Thymus (tissue), 11 donors: ENCODE results near the gene AUTS2. TPM values are rescaled to one million over a fixed set of nuclear protein-coding genes. Genes with fewer than 3 reads are reported as not detected.

ENCODE experiments used
- DNase-seq, 9 donors: peaks; one replicate each; pipeline ENCODE4 v3.0.0-alpha.2; 2013; ENCODE audit warnings: low spot score in 9 of 9, low read depth in 6 of 9, missing footprints in 1 of 9
- H3K27ac ChIP-seq, 2 donors: one replicate each; pipeline ENCODE4 v1.5.1; 2013; ENCODE audit warnings: control low read depth in 1 of 2, low read depth in 1 of 2, low read length in 1 of 2, mild to moderate bottlenecking in 1 of 2, moderate library complexity in 1 of 2
- H3K27me3 ChIP-seq, 2 donors: one replicate each; pipeline ENCODE4 v1.5.1; 2013; ENCODE audit warnings: low read length in 1 of 2; ENCODE audit not compliant: control insufficient read depth in 2 of 2, insufficient read depth in 1 of 2
- H3K36me3 ChIP-seq, 2 donors: one replicate each; pipeline ENCODE4 v1.5.1; 2013; ENCODE audit warnings: low read length in 1 of 2, mild to moderate bottlenecking in 1 of 2, moderate library complexity in 1 of 2; ENCODE audit not compliant: control insufficient read depth in 2 of 2, insufficient read depth in 2 of 2
- H3K4me1 ChIP-seq, 2 donors: one replicate each; pipeline ENCODE4 v1.5.1; 2013; ENCODE audit warnings: low read length in 2 of 2; ENCODE audit not compliant: control insufficient read depth in 2 of 2, insufficient read depth in 2 of 2
- H3K4me3 ChIP-seq, 2 donors: one replicate each; pipeline ENCODE4 v1.5.1; 2013; ENCODE audit warnings: low read length in 2 of 2, control low read depth in 1 of 2, mild to moderate bottlenecking in 1 of 2
- H3K9me3 ChIP-seq, 2 donors: one replicate each; pipeline ENCODE4 v1.5.1; 2013; ENCODE audit warnings: low read length in 1 of 2, mild to moderate bottlenecking in 1 of 2; ENCODE audit not compliant: control insufficient read depth in 2 of 2, insufficient read depth in 1 of 2
- whole genome bisulfite sequencing: extraction: QIAGEN DNeasy Blood & Tissue Kit; methylation state at CpG from one replicate; pipeline ENCODE4 v1.1.7; 2013; 5-methylcytosine and 5-hydroxymethylcytosine counted together
- polyA plus RNA-seq: library from polyadenylated mRNA; stranded (reverse); fragments of 200-250 nt; gene quantifications from one replicate; pipeline ENCODE4 v1.2.3, GENCODE V29; 2013
- total RNA-seq: library from RNA; stranded (reverse); fragments of 120-200 nt; gene quantifications from one replicate; pipeline ENCODE4 v1.2.4, GENCODE V29; 2013
- donor health status: healthy.

The AUTS2 gene
- total and polyA plus RNA-seq, 2 donors: 9.2 to 17.1 TPM

DNA sequence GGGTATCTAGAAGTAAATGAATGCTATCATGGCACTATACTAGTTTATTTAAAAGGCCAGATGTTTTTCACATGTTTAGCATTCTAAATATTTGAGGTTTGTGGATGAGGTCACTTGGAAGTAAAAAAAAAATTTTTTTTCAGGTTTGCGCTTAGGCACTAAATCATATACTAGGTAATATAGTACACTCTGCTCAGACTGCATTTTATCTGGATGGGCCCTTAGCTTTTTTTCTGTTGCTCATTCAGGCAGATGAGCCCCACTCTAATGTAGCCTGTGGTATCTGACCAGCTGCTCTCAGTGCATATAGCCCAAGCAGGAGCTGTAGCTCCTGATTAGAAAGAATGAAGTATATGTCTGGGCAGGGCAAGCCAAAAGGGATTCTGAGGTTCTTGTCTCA, 210.1 kb downstream of the AUTS2 start:
- H3K36me3 ChIP-seq: no peaks in the 10 kb centered on the region
- no peak overlapping the region for H3K27ac ChIP-seq
- H3K27me3 ChIP-seq: no peaks in the 10 kb centered on the region
- DNase-seq: no peak
- H3K4me3 ChIP-seq: no peak overlapping the region
- no peaks in the 10 kb centered on the region for H3K9me3 ChIP-seq
- H3K4me1 ChIP-seq: peaks cover 3 to 6% of the 10 kb centered on the region in 2 donors
- 100% methylated on average over 1 of the region's 1 CpG for WGBS

DNA sequence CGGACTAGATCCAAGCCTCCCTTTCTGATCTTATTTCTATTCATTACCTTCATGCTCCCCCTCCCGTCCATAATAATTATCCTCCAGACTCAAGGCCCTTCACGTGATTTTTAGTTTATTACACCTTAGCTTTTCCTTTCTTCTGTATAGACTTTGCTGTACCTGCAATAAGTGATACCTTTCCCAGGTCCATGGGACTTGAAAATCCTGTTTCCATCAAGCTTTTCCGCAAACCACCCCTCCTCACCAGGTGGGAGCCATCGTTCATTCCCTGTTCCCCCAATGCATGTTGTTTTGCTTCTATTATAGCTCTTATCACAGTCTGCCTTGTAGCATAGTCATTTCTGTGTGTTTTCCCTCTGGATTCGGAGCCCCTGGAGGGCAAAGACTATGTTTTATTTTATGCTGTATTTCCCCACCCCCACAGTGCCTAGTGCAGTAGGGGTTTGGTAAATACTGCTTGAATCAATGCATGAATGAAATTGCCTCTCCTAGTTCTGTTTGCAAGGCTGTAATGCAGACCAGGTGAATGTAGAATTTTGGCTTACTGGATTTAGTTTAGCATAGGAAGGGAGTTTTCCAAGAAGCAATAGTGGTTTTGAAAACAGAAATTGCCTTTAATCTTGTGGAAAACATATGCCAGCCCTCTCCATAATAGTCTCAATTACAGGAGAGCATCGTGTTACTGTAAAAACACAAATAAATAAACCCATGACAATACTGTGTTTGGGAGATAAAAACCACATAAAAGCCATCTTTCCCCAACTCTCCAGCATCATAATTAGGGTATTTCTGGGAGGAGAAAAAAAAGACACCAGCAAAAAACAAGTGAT, 213.4 kb downstream of the AUTS2 start:
- WGBS: 97% methylated on average over 7 of the region's 7 CpGs
- H3K9me3 ChIP-seq: no peaks in the 10 kb centered on the region
- DNase-seq: no peak
- H3K36me3 ChIP-seq: no peaks in the 10 kb centered on the region
- no peak overlapping the region for H3K4me3 ChIP-seq
- peaks cover 3 to 6% of the 10 kb centered on the region in 2 donors for H3K4me1 ChIP-seq
- no peaks in the 10 kb centered on the region for H3K27me3 ChIP-seq
- H3K27ac ChIP-seq: no peak overlapping the region

DNA sequence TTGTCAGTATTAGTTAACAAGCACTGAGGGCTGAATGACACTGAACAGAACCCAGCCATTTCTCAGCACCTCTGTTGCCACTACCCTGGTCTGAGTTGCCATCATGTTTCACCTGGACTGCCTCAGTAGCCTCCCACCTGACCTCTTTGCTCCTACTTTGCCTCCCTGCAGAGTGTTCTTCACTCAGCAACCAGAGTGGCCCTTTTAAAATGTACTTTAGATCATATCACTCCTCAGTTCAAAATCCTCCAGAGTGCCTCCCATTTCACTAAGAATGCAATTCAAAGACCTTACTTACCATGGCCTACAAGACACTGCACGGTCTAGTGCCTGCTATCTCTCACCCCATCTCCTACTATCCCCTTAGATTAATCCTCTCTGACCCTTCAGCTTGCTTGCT, 214.5 kb downstream of the AUTS2 start:
- Histone ChIP-seq H3K36me3 (no peaks in the 10 kb centered on the region), H3K27ac (no peak overlapping the region), H3K27me3 (no peaks in the 10 kb centered on the region), H3K4me1 (peaks cover 3 to 12% of the 10 kb centered on the region in 2 donors), H3K4me3 (no peak overlapping the region), H3K9me3 (no peaks in the 10 kb centered on the region)
- 98% methylated on average over 1 of the region's 1 CpG for WGBS
- no peak for DNase-seq

DNA sequence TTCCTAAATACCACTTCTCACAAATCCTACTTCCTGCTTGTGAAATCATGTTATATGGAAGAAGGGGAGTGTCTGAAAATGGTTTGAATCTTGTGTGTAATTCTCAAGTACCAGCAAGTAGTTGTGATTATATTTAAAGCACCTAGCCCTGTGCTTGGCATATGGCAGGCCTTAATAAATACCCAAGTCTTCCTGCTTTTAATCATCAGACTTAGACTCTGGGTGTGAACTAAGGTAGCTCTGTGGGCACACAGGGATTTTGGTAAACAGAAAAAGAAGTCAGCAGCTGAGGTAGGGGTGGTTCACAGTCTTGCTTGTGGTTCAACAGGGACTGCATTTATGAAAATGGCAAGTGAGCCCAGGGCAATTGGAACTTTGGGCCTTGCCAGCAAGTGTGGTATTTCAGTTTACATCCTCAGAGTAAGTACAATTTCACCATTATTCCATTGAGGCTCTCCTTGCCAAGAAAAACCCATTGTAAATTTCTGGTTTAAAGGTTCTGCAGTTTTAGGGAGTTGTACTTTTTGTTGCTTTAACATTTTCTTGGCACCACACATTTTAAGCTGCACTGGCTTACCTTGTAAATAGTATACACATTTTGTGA, 215.5 kb downstream of the AUTS2 start:
- Histone ChIP-seq H3K27ac (no peak overlapping the region), H3K27me3 (no peaks in the 10 kb centered on the region), H3K4me1 (peaks cover 3 to 15% of the 10 kb centered on the region in 2 donors)

DNA sequence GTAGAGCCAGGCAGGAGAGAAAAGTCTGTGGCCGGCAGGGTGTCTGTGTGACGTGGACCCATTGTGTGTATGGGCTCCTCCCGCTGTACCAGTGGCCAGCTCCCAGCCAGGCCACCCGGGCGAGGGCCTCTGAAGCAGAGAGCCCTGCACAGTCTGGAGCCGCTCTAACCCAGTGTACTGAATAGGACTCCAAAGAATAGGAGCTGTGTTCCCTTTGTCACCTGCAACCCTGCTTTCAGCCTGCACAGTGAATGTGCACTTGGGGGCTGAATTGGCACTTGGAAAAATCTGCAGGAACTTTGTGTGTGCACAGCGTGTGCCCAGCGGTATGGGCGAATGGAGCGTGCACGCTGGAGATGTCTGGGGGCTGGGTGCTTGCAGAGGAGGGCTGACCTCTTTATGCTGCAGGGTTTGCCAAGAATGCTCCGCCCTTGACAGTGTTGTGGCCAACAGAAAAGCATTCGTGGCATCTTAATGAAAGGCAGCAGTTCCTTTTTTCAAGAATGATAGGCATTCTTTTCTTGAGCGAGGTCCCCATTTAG, 216.2 kb downstream of the AUTS2 start:
- WGBS: 89% methylated on average over 14 of the region's 14 CpGs
- no peaks in the 10 kb centered on the region for H3K36me3 ChIP-seq
- DNase-seq: no peak
- no peaks in the 10 kb centered on the region for H3K9me3 ChIP-seq
- no peak overlapping the region for H3K27ac ChIP-seq
- peaks cover 3 to 15% of the 10 kb centered on the region in 2 donors for H3K4me1 ChIP-seq
- no peak overlapping the region for H3K4me3 ChIP-seq
- no peaks in the 10 kb centered on the region for H3K27me3 ChIP-seq

More for the DNA sequence above, 215.5 kb downstream of the AUTS2 start:
- no peaks in the 10 kb centered on the region for H3K36me3 ChIP-seq
- no peak for DNase-seq
- no peak overlapping the region for H3K4me3 ChIP-seq
- H3K9me3 ChIP-seq: no peaks in the 10 kb centered on the region

DNA sequence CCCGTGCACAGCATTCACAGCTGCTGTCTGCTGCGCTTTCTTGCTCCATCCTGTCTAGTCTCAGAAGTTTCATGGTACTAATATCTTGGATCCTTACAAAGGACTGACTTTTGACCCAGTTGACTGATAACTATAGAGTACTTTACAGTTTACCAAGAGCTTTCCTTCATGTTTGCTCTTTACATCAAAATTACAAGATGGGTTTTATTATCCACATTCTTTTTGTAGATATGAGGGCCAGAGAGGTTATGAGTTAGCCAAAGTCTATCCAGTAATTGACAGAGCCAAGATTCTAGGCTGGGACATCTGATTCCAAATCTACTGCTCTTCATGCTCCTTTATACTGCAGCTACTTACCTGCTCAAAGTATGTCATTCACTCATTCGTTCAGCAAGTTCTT, 218.2 kb downstream of the AUTS2 start:
- H3K27ac ChIP-seq: no peak overlapping the region
- H3K36me3 ChIP-seq: no peaks in the 10 kb centered on the region
- H3K4me1 ChIP-seq: peaks cover 3 to 15% of the 10 kb centered on the region in 2 donors
- WGBS: 95% methylated on average over 3 of the region's 3 CpGs
- H3K4me3 ChIP-seq: no peak overlapping the region
- no peaks in the 10 kb centered on the region for H3K27me3 ChIP-seq
- H3K9me3 ChIP-seq: no peaks in the 10 kb centered on the region
- DNase-seq: no peak

DNA sequence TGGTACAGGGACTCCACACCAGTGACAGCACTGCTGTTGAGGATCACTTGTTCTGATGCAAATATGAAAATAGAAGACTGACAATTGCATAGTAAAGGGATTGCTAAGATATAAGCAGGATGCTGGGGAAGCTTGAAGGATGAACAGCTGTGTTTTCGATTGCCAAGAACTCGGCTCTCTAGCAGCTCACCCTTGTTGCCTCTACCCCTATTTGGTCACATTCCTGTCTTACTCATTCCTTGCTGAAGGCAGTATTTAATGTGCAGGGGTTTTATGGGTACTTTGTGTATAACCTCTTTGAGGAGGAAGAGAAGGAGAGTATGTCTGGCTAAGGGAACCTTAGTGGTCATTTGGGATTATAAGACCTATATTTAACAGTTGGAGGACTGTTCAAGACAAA, 218.8 kb downstream of the AUTS2 start:
- H3K9me3 ChIP-seq: no peaks in the 10 kb centered on the region
- H3K4me3 ChIP-seq: no peak overlapping the region
- H3K4me1 ChIP-seq: peaks cover 3 to 15% of the 10 kb centered on the region in 2 donors
- no peak overlapping the region for H3K27ac ChIP-seq
- no peaks in the 10 kb centered on the region for H3K27me3 ChIP-seq
- no peak for DNase-seq
- H3K36me3 ChIP-seq: no peaks in the 10 kb centered on the region
- WGBS: 95% methylated on average over 2 of the region's 2 CpGs

DNA sequence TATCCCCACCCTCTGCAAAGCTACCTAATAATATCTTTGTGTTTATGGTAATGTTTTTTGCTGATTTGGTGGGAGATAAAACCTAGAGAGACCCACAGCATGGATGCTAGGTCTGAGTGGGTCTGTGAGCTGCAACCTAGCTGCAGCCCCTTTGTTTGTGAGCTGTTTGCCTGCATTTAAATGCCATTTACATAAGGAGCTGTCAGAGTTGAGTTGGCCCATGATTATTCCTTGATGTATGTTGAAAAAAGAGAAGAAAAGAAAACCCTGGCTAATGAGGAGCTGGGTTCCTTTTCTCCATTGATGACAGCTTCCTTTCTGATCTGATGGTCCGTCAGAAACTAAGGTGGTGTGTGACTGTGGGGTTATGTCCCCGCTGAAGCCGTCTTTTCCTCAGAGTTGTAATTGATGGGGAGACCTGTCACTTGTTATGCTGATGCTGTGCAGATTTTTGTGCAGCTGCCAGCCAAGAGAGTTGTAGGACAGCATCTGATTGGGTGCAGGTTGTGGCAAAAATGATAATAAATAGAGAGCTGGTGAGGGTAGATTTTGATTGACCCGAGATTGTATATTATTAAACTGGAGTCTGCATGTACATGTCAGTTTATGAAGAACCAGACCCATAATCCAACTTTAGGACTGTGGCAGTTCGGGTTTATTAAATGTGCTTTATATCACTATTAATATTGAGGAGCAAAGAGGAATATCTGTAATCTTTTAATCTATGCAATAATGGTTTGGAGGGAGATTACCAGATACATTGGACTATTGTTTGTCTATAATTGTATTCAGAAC, 219.8 kb downstream of the AUTS2 start:
- 95% methylated on average over 5 of the region's 5 CpGs for WGBS
- H3K27me3 ChIP-seq: no peaks in the 10 kb centered on the region
- H3K27ac ChIP-seq: no peak overlapping the region
- no peaks in the 10 kb centered on the region for H3K9me3 ChIP-seq
- no peak overlapping the region for H3K4me3 ChIP-seq
- peaks cover 3 to 11% of the 10 kb centered on the region in 2 donors for H3K4me1 ChIP-seq
- no peaks in the 10 kb centered on the region for H3K36me3 ChIP-seq
- no peak for DNase-seq
